ENCODE data around the gene TNRC6A.
"Not testable (repeated sequence)": the region's sequence is repeated elsewhere in the genome, so short reads cannot be mapped to it uniquely, and the experiment has no call there.

The TNRC6A gene

GRCh38 chr16:24729243-24729950 is at the start of gene TNRC6A:
TSS of gene TNRC6A (plus strand) at chr16:24729651. CDS start at chr16:24729842, 191 bp downstream.
- DNase-seq: peak; percentile 67

- DNase-seq: no peak
These were observed 47.7 kb upstream of the TNRC6A start for GRCh38 chr16:24681793-24682192.

GRCh38 chr16:24683250-24683649 is 46.2 kb upstream of the TNRC6A start:
- no peak for DNase-seq

GRCh38 chr16:24683847-24684493 is 45.5 kb upstream of the TNRC6A start:
- DNase-seq: no peak

- DNase-seq: no peak
These were observed 43.7 kb upstream of the TNRC6A start for GRCh38 chr16:24685539-24686432.

- no peak for DNase-seq
These were observed 42.8 kb upstream of the TNRC6A start for GRCh38 chr16:24686678-24687077.

- DNase-seq: no peak
These were observed 41.1 kb upstream of the TNRC6A start for GRCh38 chr16:24688359-24688758.

- DNase-seq: peak; percentile 37
These were observed 40.3 kb upstream of the TNRC6A start for GRCh38 chr16:24689128-24689527.

GRCh38 chr16:24692854-24693253 is 36.6 kb upstream of the TNRC6A start:
- no peak for DNase-seq

- DNase-seq: no peak
These were observed 34.5 kb upstream of the TNRC6A start for GRCh38 chr16:24694931-24695330.

- no peak for DNase-seq
These were observed 32.8 kb upstream of the TNRC6A start for GRCh38 chr16:24696699-24697098.

- no peak for DNase-seq
These were observed 31.1 kb upstream of the TNRC6A start for GRCh38 chr16:24698308-24698707.

- DNase-seq: no peak
These were observed 30.2 kb upstream of the TNRC6A start for GRCh38 chr16:24699151-24699723.

- peak; percentile 93 for DNase-seq
These were observed 28.7 kb upstream of the TNRC6A start for GRCh38 chr16:24700549-24701392.

GRCh38 chr16:24701521-24701951 is 27.9 kb upstream of the TNRC6A start:
- DNase-seq: no peak

GRCh38 chr16:24707760-24708159 is 21.7 kb upstream of the TNRC6A start:
- DNase-seq: not testable (repeated sequence)

- no peak for DNase-seq
These were observed 16.1 kb upstream of the TNRC6A start for GRCh38 chr16:24713379-24713778.

- DNase-seq: no peak
These were observed 12.0 kb upstream of the TNRC6A start for GRCh38 chr16:24717411-24717810.

- DNase-seq: no peak
These were observed 10.4 kb upstream of the TNRC6A start for GRCh38 chr16:24718967-24719521.

GRCh38 chr16:24721830-24722238 is 7.6 kb upstream of the TNRC6A start:
- DNase-seq: no peak

GRCh38 chr16:24723663-24724062 is 5.8 kb upstream of the TNRC6A start:
- DNase-seq: no peak

GRCh38 chr16:24728011-24728410 is 1.4 kb upstream of the TNRC6A start:
- DNase-seq: no peak

Data from amniotic stem cell (primary cell).